ENCODE results near the gene NHP2. TPM values are rescaled to one million over a fixed set of nuclear protein-coding genes. Genes with fewer than 3 reads are reported as not detected.

Gene NHP2
- total and polyA plus RNA-seq, 2 experiments from 2014 or later = 435 to 455 TPM

- no peak for TF ChIP-seq CTCF (conservative IDR thresholded peaks at IDR 0.05; ENCODE audit: low read depth in 2 of 2)
Observed at GRCh38 chr5:178147406-178147805, 6.3 kb downstream of the NHP2 start (continued).

- Histone ChIP-seq H3F3A (replicated peaks; ENCODE audit: low read depth) (peaks cover 67% of the 10 kb centered on the region), H3K27ac (ENCODE audit: low read depth) (no peak overlapping the region), H2AFZ (no peak overlapping the region), H3K9me2 (ENCODE audit: insufficient read depth) (no peaks in the 10 kb centered on the region), H3K27me3 (ENCODE audit: insufficient read depth) (no peaks in the 10 kb centered on the region), H3K36me3 (ENCODE audit: insufficient read depth) (peaks cover 69% of the 10 kb centered on the region), H3K4me1 (ENCODE audit: insufficient read depth) (no peaks in the 10 kb centered on the region), H3K4me2 (no peak overlapping the region), H4K20me1 (replicated peaks; ENCODE audit: insufficient read depth) (peaks cover 22% of the 10 kb centered on the region), H3K79me2 (replicated peaks; ENCODE audit: insufficient read depth) (no peaks in the 10 kb centered on the region; the same call in 1 of the 2 replicates), H3K4me3 (no peak overlapping the region)
- peak; percentile 92 for ATAC-seq
- Mint-ChIP-seq H3K36me3 (ENCODE audit: low read depth) (peaks cover 96% of the 10 kb centered on the region), H3K9me3 (no peaks in the 10 kb centered on the region), H3K4me1 (peaks cover 12% of the 10 kb centered on the region), H3K27me3 (ENCODE audit: insufficient read depth, low read depth, poor library complexity) (peaks cover 20% of the 10 kb centered on the region), H3K4me3 (no peak overlapping the region), H3K27ac (no peak overlapping the region)
- peak; percentile 94 for DNase-seq (ENCODE audit: low spot score)
- TF ChIP-seq NANOG (IDR thresholded peaks at IDR 0.05; ENCODE audit: borderline replicate concordance) (no peak), REST (IDR thresholded peaks at IDR 0.05; ENCODE audit: unreplicated experiment) (no peak), CTCF (conservative IDR thresholded peaks at IDR 0.05; ENCODE audit: low read depth in 2 of 2) (peak; percentile 79 to 96)
Observed at GRCh38 chr5:178145965-178146820, 7.5 kb downstream of the NHP2 start.
